Ovary (tissue), 9 donors: ENCODE data around the gene GJD4. TPM values are rescaled to one million over a fixed set of nuclear protein-coding genes. Genes with fewer than 3 reads are reported as not detected.
A peak's percentile ranks its signal among the peaks of the same experiment; 100 is the strongest.

Experiments used
- DNase-seq, 5 donors: peaks; one replicate each; pipeline ENCODE4 v3.0.0-alpha.2; 2019 to 2020
- H3K27ac ChIP-seq, 2 donors: fragments of 200-600 bp; one replicate each; pipeline versions ENCODE4 v1.5.1 to v1.8.0; 2019 to 2022
- H3K27me3 ChIP-seq: fragments of 200-600 bp; one replicate; pipeline ENCODE4 v1.8.0; 2022
- H3K36me3 ChIP-seq: fragments of 200-600 bp; sonication (generic); one replicate; pipeline ENCODE4 v1.5.1; 2019
- H3K4me1 ChIP-seq: one replicate; pipeline ENCODE4 v1.8.1; 2013; ENCODE audit warnings: mild to moderate bottlenecking, moderate library complexity; ENCODE audit not compliant: insufficient read depth
- H3K4me3 ChIP-seq: fragments of 200-600 bp; sonication (generic); one replicate; pipeline ENCODE4 v1.5.1; 2017
- H3K9me3 ChIP-seq, 2 donors: fragments of 200-600 bp in 1 of 2; sonication (generic) in 1 of 2; one replicate each; pipeline versions ENCODE4 v1.5.1 to v1.8.1; 2013 to 2019; ENCODE audit warnings: mild to moderate bottlenecking in 1 of 2, moderate library complexity in 1 of 2
- CTCF ChIP-seq, 3 donors: fragments of 450-650 bp in 2 of 3; fragments of 200-600 bp in 1 of 3; IDR thresholded peaks; one replicate each; pipeline versions ENCODE4 v1.5.1 to v1.8.0; 2016 to 2022; ENCODE audit warnings: antibody characterized with exemption in 3 of 3, mild to moderate bottlenecking in 1 of 3
- EP300 ChIP-seq: sonication (generic); formaldehyde crosslinking; IDR thresholded peaks from one replicate; pipeline ENCODE4 v1.6.1; 2017; ENCODE audit warnings: antibody characterized with exemption
- POLR2A ChIP-seq: fragments of 450-650 bp; IDR thresholded peaks from one replicate; pipeline ENCODE4 v1.6.1; 2017; ENCODE audit warnings: antibody characterized with exemption, mild to moderate bottlenecking, moderate library complexity
- WGBS, 3 donors: extraction: QIAGEN DNeasy Blood & Tissue Kit in 1 of 3; methylation state at CpG; one replicate each; pipeline versions ENCODE4 v1.1.5 to v1.1.7; 2013 to 2017; 5-methylcytosine and 5-hydroxymethylcytosine counted together
- intact Hi-C, 4 donors: fragments of 100-400 bp; cut with DNase I; formaldehyde crosslinking; loops; one replicate each; pipeline versions ENCODE4 v1.11.0 to v1.15.1; 2022 to 2023
- polyA plus RNA-seq, 2 donors: library from polyadenylated mRNA; stranded (reverse); fragments of 200-250 nt in 1 of 2; fragments of 350-450 nt in 1 of 2; fragmentation: Illumina TruSeq in 1 of 2; extraction: RNeasy Lipid Tissue Mini Kit (QIAGEN cat#74804) in 1 of 2; gene quantifications; one replicate each; pipeline ENCODE4 v1.2.3, GENCODE V29; 2013 to 2014
- total RNA-seq, 7 donors: library from RNA; depleted of rRNA in 2 of 7; stranded (reverse); fragments of >200 nt in 2 of 7; fragmentation: NEBNext Ultra II Directional in 3 of 7; extraction: Animal tissue kit (Norgen Biotek cat#: 25700) in 3 of 7; gene quantifications; one replicate each; pipeline versions ENCODE4 v1.1.0 to v1.2.4, GENCODE V29; 2016 to 2023
- donor health status: DM: no; HTN: no; CAD: no; lungs with moderate emphysema.
- donor health status: DM: no; HTN: no; CAD: no.
- donor health status: Bipolar disorder and iron deficiency.
- donor health status: DM: yes; HTN: yes; CAD: no.
- donor health status: DM: no; HTN: no; CAD: no.
- donor health status: DM: yes; HTN: yes; CAD: no.

Gene GJD4
- total and polyA plus RNA-seq, 9 donors: not detected

GRCh38 chr10:35561715-35562114, 43.4 kb upstream of the GJD4 start:
- Histone ChIP-seq H3K4me3 (no peak overlapping the region), H3K27me3 (no peaks in the 10 kb centered on the region)
- intact Hi-C loops: loop anchor here in 2 of 4 donors (10.0 kb wide), 3 partner anchors 227 to 447 kb away; partner anchors contain the start of gene CCNY (in 1 of the 2)

GRCh38 chr10:35562427-35562826, 42.7 kb upstream of the GJD4 start:
- Histone ChIP-seq H3K4me3 (no peak overlapping the region), H3K36me3 (no peaks in the 10 kb centered on the region), H3K27ac (no peak overlapping the region), H3K9me3 (no peaks in the 10 kb centered on the region), H3K4me1 (no peaks in the 10 kb centered on the region), H3K27me3 (no peaks in the 10 kb centered on the region)
- no peak for TF ChIP-seq EP300
- no peak for TF ChIP-seq POLR2A
- TF ChIP-seq CTCF (IDR thresholded peaks at IDR 0.05): no peak
- no peak for DNase-seq
- whole genome bisulfite sequencing, 3 donors: 90 to 98% (median 95%) methylated on average over 1 of the region's 1 CpG
- intact Hi-C loops: loop anchor here in 2 of 4 donors (10.0 kb wide), 3 partner anchors 228 to 448 kb away; partner anchors contain the start of gene CCNY (in 1 of the 2)

More at GRCh38 chr10:35561715-35562114, 43.4 kb upstream of the GJD4 start:
- Histone ChIP-seq H3K9me3 (no peaks in the 10 kb centered on the region), H3K36me3 (no peaks in the 10 kb centered on the region), H3K27ac (no peak overlapping the region), H3K4me1 (no peaks in the 10 kb centered on the region)
- no peak for DNase-seq
- 93 to 97% (median 95%) methylated on average over 5 of the region's 5 CpGs for WGBS, 3 donors
- TF ChIP-seq POLR2A (no peak), CTCF (IDR thresholded peaks at IDR 0.05) (no peak), EP300 (no peak)

- no peak overlapping the region for H3K27ac ChIP-seq
- no peaks in the 10 kb centered on the region for H3K36me3 ChIP-seq
- TF ChIP-seq POLR2A (no peak), CTCF (IDR thresholded peaks at IDR 0.05) (peak; percentile 69 to 70 (median 69)), EP300 (no peak)
- DNase-seq: peak in 4 of 5 donors; percentile 25 to 64 (median 56)
- no peaks in the 10 kb centered on the region for H3K9me3 ChIP-seq
- intact Hi-C loops: loop anchor here in 2 of 4 donors (10.0 kb wide), 3 partner anchors 229 to 449 kb away; partner anchors contain the start of gene CCNY (in 1 of the 2)
- H3K27me3 ChIP-seq: no peaks in the 10 kb centered on the region
- 47 to 52% (median 50%) methylated on average over 13 of the region's 13 CpGs for WGBS, 3 donors
- H3K4me1 ChIP-seq: no peaks in the 10 kb centered on the region
- H3K4me3 ChIP-seq: no peak overlapping the region
These were observed 41.8 kb upstream of the GJD4 start for GRCh38 chr10:35563261-35563891.

- intact Hi-C loops: loop anchor here in 2 of 4 donors (2.0 to 10.0 kb wide), 4 partner anchors 230 to 450 kb away; partner anchors contain the start of gene CCNY (in 1 of the 2)
- DNase-seq: no peak
- H3K27me3 ChIP-seq: no peaks in the 10 kb centered on the region
- no peak overlapping the region for H3K4me3 ChIP-seq
- no peaks in the 10 kb centered on the region for H3K9me3 ChIP-seq
- no peak overlapping the region for H3K27ac ChIP-seq
- H3K4me1 ChIP-seq: no peaks in the 10 kb centered on the region
- 74 to 82% (median 76%) methylated on average over 5 to 6 of the region's 6 CpGs for WGBS, 3 donors
- H3K36me3 ChIP-seq: no peaks in the 10 kb centered on the region
- TF ChIP-seq EP300 (no peak), CTCF (IDR thresholded peaks at IDR 0.05) (no peak), POLR2A (no peak)
These were observed 40.7 kb upstream of the GJD4 start for GRCh38 chr10:35564341-35564968.
